Psoas muscle (tissue), 8 donors: Measurements from ENCODE around the gene ZNF683. TPM values are rescaled to one million over a fixed set of nuclear protein-coding genes. Genes with fewer than 3 reads are reported as not detected.
"Not testable (repeated sequence)": the region's sequence is repeated elsewhere in the genome, so short reads cannot be mapped to it uniquely, and the experiment has no call there.

Experiments used
- ATAC-seq, 4 donors: fragments of 200-7000 bp; cut with Tn5 transposase; one replicate each; pipeline ENCODE4 v1.9.1; 2020; ENCODE audit warnings: moderate library complexity in 3 of 4, mild to moderate bottlenecking in 2 of 4
- DNase-seq, 2 donors: peaks; one replicate each; pipeline ENCODE4 v3.0.0-alpha.2; 2020
- H3K27ac ChIP-seq: fragments of 200-600 bp; one replicate; pipeline ENCODE4 v1.8.0; 2022
- H3K27me3 ChIP-seq, 3 donors: fragments of 200-600 bp in 1 of 3; one replicate each; pipeline versions ENCODE4 v1.6.1 to v1.8.0; 2013 to 2022; ENCODE audit warnings: low read length in 2 of 3, mild to moderate bottlenecking in 2 of 3, moderate library complexity in 1 of 3; ENCODE audit not compliant: insufficient read depth in 3 of 3
- H3K36me3 ChIP-seq, 2 donors: fragments of 200-600 bp in 1 of 2; one replicate each; pipeline versions ENCODE4 v1.6.1 to v1.8.0; 2013 to 2022; ENCODE audit warnings: low read depth in 1 of 2, mild to moderate bottlenecking in 1 of 2, moderate library complexity in 1 of 2; ENCODE audit not compliant: insufficient read depth in 1 of 2
- H3K4me1 ChIP-seq: fragments of 200-600 bp; one replicate; pipeline ENCODE4 v1.8.0; 2022
- H3K4me3 ChIP-seq: fragments of 200-600 bp; one replicate; pipeline ENCODE4 v1.8.0; 2022; ENCODE audit warnings: mild to moderate bottlenecking
- H3K9me3 ChIP-seq: fragments of 200-600 bp; one replicate; pipeline ENCODE4 v1.8.0; 2022
- WGBS, 3 donors: extraction: QIAGEN DNeasy Blood & Tissue Kit; methylation state at CpG; one replicate each; pipeline versions ENCODE4 v1.1.6 to v1.1.7; 2013; 5-methylcytosine and 5-hydroxymethylcytosine counted together
- intact Hi-C, 2 donors: fragments of 100-400 bp; cut with DNase I; formaldehyde crosslinking; loops; one replicate each; pipeline versions ENCODE4 v1.11.0 to v1.14.2; 2022
- polyA plus RNA-seq, 3 donors: library from polyadenylated mRNA; stranded (reverse); fragments of 200-250 nt; gene quantifications; one replicate each; pipeline ENCODE4 v1.2.3, GENCODE V29; 2013
- total RNA-seq, 4 donors: library from RNA; stranded (reverse); fragmentation: NEBNext Ultra II Directional in 2 of 4; extraction: Animal tissue kit (Norgen Biotek cat#: 25700) in 2 of 4; gene quantifications; one replicate each; pipeline versions ENCODE4 v1.2.1 to v1.2.4, GENCODE V29; 2021 to 2023
- TF ChIP-seq, protein P1 (sequence below): fragments of 200-600 bp; IDR thresholded peaks from one replicate; pipeline ENCODE4 v1.8.0; 2022; ENCODE audit warnings: antibody characterized with exemption
- donor health status: healthy with polysubstance abuse.
- donor health status: DM: no; HTN: no; CAD: no; lungs with moderate emphysema.
- donor health status: Bipolar disorder and iron deficiency.
- donor health status: healthy.
- donor health status: DM: yes; HTN: yes; CAD: no.
- donor health status: DM: no; HTN: no; CAD: no.
- donor health status: DM: no; HTN: no; CAD: no.
- donor health status: DM: yes; HTN: yes; CAD: no.

ZNF683 gene
- total and polyA plus RNA-seq, 7 donors: 0.06 TPM; not detected in 6

DNA sequence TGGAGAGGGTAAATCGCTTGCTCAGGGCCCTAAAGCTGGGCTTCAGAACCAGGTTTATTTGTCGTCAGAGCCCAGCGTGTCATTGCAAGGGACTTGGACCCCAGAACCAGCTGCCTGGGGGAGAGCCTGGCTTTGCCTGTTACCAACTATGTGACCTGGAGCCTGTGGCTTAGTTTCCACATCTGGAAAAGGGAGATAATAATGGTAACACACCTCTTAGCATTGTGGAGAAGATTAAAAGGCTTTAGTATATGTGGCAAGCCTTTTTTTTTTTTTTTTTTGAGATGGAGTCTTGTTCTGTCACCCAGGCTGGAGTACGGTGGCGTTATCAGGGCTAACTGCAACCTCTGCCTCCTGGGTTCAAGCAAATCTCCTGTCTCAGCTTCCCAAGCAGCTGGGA is 42.3 kb downstream of the ZNF683 start:
- Histone ChIP-seq H3K4me1 (peaks cover 7% of the 10 kb centered on the region), H3K9me3 (no peaks in the 10 kb centered on the region), H3K27ac (no peak overlapping the region), H3K4me3 (no peak overlapping the region), H3K36me3 (no peaks in the 10 kb centered on the region), H3K27me3 (peaks cover 0 to 20% (median 2%) of the 10 kb centered on the region in 3 donors)
- ATAC-seq (no peak), DNase-seq (no peak)
- intact Hi-C loops: no loop called here
- TF ChIP-seq, protein P1, sequence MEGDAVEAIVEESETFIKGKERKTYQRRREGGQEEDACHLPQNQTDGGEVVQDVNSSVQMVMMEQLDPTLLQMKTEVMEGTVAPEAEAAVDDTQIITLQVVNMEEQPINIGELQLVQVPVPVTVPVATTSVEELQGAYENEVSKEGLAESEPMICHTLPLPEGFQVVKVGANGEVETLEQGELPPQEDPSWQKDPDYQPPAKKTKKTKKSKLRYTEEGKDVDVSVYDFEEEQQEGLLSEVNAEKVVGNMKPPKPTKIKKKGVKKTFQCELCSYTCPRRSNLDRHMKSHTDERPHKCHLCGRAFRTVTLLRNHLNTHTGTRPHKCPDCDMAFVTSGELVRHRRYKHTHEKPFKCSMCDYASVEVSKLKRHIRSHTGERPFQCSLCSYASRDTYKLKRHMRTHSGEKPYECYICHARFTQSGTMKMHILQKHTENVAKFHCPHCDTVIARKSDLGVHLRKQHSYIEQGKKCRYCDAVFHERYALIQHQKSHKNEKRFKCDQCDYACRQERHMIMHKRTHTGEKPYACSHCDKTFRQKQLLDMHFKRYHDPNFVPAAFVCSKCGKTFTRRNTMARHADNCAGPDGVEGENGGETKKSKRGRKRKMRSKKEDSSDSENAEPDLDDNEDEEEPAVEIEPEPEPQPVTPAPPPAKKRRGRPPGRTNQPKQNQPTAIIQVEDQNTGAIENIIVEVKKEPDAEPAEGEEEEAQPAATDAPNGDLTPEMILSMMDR: no peak
- WGBS, 3 donors: 79 to 87% (median 84%) methylated on average over 5 of the region's 5 CpGs

DNA sequence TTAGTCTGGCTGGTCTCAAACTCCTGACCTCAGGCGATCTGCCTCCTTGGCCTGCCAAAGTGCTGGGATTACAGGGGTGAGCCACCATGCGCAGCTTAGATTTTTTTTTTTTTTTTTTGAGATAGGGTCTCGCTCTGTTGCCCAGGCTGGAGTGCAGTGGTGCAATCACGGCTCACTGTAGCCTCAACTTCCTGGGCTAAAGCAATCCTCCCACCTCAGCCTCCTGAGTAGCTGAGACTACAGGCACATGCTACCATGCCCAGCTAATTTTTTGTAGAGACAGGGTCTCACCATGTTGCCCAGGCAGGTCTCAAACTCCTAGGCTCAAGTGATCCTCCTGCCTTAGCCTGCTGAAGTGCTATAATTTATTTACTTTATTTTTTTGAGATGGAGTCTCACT is 43.2 kb downstream of the ZNF683 start:
- H3K9me3 ChIP-seq, H3K4me1 ChIP-seq, H3K27ac ChIP-seq, H3K4me3 ChIP-seq, ATAC-seq, DNase-seq, H3K36me3 ChIP-seq: not testable (repeated sequence)
- intact Hi-C loops: loop anchor here (10.0 kb wide), 2 partner anchors 165 to 225 kb away; partner anchors contain the start of genes C1orf232 (in 1 of the 2) and ZNF593 (in 1 of the 2)
- WGBS, 3 donors: 91 to 95% (median 91%) methylated on average over 4 of the region's 4 CpGs
- H3K27me3 ChIP-seq: peaks cover 0 to 12% (median 0%) of the 10 kb centered on the region in 3 donors

DNA sequence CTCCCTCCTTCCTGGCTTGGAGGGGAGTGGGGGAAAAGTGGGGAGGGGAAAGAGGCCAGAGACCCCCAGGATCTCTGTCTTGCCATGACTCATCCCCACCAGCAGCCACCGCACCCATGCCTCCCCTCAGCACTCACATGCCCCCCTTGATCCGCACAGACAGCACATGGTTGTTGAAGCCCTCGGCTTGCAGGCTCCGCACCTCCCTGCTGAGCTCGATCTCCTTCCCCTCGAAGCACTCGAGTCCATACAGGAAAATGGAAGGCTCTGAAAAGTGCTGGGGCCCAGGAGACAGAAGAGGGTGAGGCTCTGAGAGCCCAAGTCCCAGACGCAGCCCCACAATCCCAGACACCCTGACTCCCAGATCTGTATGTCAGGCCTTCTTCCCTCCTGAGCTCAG is 44.0 kb downstream of the ZNF683 start:
- Histone ChIP-seq H3K9me3 (no peaks in the 10 kb centered on the region), H3K36me3 (no peaks in the 10 kb centered on the region), H3K27me3 (peaks cover 0 to 5% (median 0%) of the 10 kb centered on the region in 3 donors), H3K4me1 (peaks cover 7% of the 10 kb centered on the region), H3K4me3 (no peak overlapping the region), H3K27ac (no peak overlapping the region)
- intact Hi-C loops: loop anchor here (10.0 kb wide), 2 partner anchors 164 to 224 kb away; partner anchors contain the start of genes C1orf232 (in 1 of the 2) and ZNF593 (in 1 of the 2)
- ATAC-seq: no peak
- no peak for DNase-seq
- 73 to 84% (median 74%) methylated on average over 7 to 8 of the region's 8 CpGs for WGBS, 3 donors
- TF ChIP-seq, protein P1: no peak

DNA sequence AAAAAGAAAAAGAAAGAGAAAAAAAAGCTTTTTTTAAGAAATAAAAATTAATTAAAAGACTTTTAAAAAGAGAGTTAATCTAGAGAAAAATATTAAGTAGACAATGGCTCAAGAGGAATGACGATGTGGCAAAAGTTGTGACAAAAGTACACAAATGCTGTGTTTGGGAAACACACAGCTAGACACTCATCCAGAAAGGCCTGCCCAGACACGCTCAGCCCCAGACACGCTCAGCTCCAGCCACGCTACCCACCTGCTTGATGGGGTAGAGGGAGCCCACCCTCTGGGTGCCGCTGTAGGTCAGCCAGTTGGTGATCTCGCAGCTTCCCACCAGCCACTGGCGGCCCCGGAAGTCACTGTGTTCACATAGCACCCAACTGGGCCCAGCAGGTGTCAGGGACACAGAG is 44.6 kb downstream of the ZNF683 start:
- DNase-seq: no peak
- TF ChIP-seq, protein P1: no peak

DNA sequence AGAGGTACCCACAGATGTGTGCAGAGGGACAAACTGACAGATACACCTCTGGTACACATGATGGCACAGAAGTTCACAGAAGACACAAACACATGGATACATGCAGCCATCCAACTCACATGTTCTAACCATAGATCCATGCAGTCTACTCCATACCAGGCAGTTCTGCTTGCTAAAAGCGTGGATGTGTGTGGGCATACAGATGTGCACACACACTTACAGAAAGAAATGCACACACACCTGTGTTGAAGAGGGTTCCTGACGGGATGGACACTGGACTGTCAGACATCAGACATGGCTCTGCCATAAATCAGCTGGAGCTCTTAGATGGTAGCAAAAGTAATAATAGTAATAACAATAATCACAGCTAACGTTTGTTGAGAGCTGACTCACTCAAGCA is 48.0 kb downstream of the ZNF683 start:
- ATAC-seq (no peak), DNase-seq (no peak)
- TF ChIP-seq, protein P1: no peak
- WGBS, 3 donors: 74 to 83% (median 83%) methylated on average over 3 of the region's 3 CpGs
- H3K4me3 ChIP-seq: no peak overlapping the region
- H3K27ac ChIP-seq: no peak overlapping the region
- H3K36me3 ChIP-seq: no peaks in the 10 kb centered on the region
- H3K4me1 ChIP-seq: peaks cover 4% of the 10 kb centered on the region
- no peaks in the 10 kb centered on the region for H3K9me3 ChIP-seq
- intact Hi-C loops: loop anchor here (5.0 to 10.0 kb wide), 3 partner anchors 157 to 220 kb away; partner anchors contain the start of genes C1orf232 (in 2 of the 2) and ZNF593 (in 2 of the 2)
- peaks cover 0 to 3% (median 0%) of the 10 kb centered on the region in 3 donors for H3K27me3 ChIP-seq

More for the DNA sequence above, 44.6 kb downstream of the ZNF683 start:
- no peaks in the 10 kb centered on the region for H3K36me3 ChIP-seq
- peaks cover 0 to 5% (median 0%) of the 10 kb centered on the region in 3 donors for H3K27me3 ChIP-seq
- H3K4me1 ChIP-seq: peaks cover 7% of the 10 kb centered on the region
- intact Hi-C loops: loop anchor here (10.0 kb wide), 2 partner anchors 163 to 223 kb away; partner anchors contain the start of genes C1orf232 (in 1 of the 2) and ZNF593 (in 1 of the 2)
- H3K9me3 ChIP-seq: no peaks in the 10 kb centered on the region
- ATAC-seq: no peak
- H3K27ac ChIP-seq: no peak overlapping the region
- H3K4me3 ChIP-seq: no peak overlapping the region
- 70 to 76% (median 71%) methylated on average over 8 of the region's 8 CpGs for WGBS, 3 donors
